Endothelial cell of umbilical vein (primary cell): Measurements from ENCODE around the gene PDK3. TPM values are rescaled to one million over a fixed set of nuclear protein-coding genes. Genes with fewer than 3 reads are reported as not detected.

Source experiments
- BruUV-seq: library from RNA; stranded (reverse); fragments of 400-500 nt; replicated peaks from 2 replicates; lab custom pipeline; 2021; lab: Mats Ljungman, UMichigan
- CTCF ChIA-PET: fragments of 300-600, 350-600 bp; sonication (Branson Sonifier 250); formaldehyde crosslinking; loops from one replicate; lab custom pipeline; 2021; ENCODE audit warnings: antibody characterized with exemption, inconsistent platforms; lab: Charles Lee
- POLR2A ChIA-PET: fragments of 300-600, 350-600 bp; sonication (Branson Sonifier 250); formaldehyde crosslinking; loops from one replicate; lab custom pipeline; 2021; ENCODE audit warnings: antibody characterized with exemption, inconsistent platforms; lab: Charles Lee
- DNase-seq: peaks from one replicate; pipeline ENCODE4 v3.0.0-alpha.2; 2011; ENCODE audit warnings: low read depth, low spot score
- FAIRE-seq: peaks from 2 replicates; lab custom pipeline; 2011; peaks lifted over from hg19 to GRCh38; lab: Jason Lieb, UNC
- H2AFZ ChIP-seq: 2 replicates; pipeline ENCODE4 v1.6.0; 2012; ENCODE audit warnings: low read depth, low read length, control low read depth, inconsistent platforms
- H3K27ac ChIP-seq: 2 replicates; pipeline ENCODE4 v1.5.1; 2011; ENCODE audit warnings: low read depth, mild to moderate bottlenecking, control low read depth, low read length, moderate library complexity; ENCODE audit not compliant: insufficient read depth
- H3K27me3 ChIP-seq, 2 experiments: 2 replicates each; pipeline versions ENCODE4 v1.6.0 to v1.6.1; 2011; ENCODE audit warnings: low read length in 2 of 2, mixed read lengths in 1 of 2; ENCODE audit not compliant: control insufficient read depth in 2 of 2, insufficient read depth in 2 of 2
- H3K36me3 ChIP-seq, 2 experiments: 2 replicates in 1 of 2; 3 replicates in 1 of 2; pipeline ENCODE4 v1.5.1; 2011; ENCODE audit warnings: low read length in 2 of 2, mild to moderate bottlenecking in 1 of 2, moderate library complexity in 1 of 2; ENCODE audit not compliant: control insufficient read depth in 2 of 2, insufficient read depth in 2 of 2; ENCODE audit errors: extremely low read depth in 1 of 2
- H3K4me1 ChIP-seq: 3 replicates; pipeline ENCODE4 v1.5.1; 2011; ENCODE audit warnings: mild to moderate bottlenecking, low read length; ENCODE audit not compliant: control insufficient read depth, insufficient read depth; ENCODE audit errors: extremely low read depth
- H3K4me2 ChIP-seq: 2 replicates; pipeline ENCODE4 v1.6.1; 2011; ENCODE audit warnings: low read length, control low read depth, mixed read lengths; ENCODE audit not compliant: insufficient read depth
- H3K4me3 ChIP-seq, 3 experiments: fragments of 200-600 bp in 1 of 3; sonication (generic), shearing (Covaris generic) in 1 of 3; replicated peaks in 1 of 3; 2 replicates each; pipeline ENCODE4 v1.5.1; 2011 to 2016; ENCODE audit warnings: control low read depth in 3 of 3, low read length in 3 of 3, mild to moderate bottlenecking in 2 of 3, inconsistent platforms in 1 of 3, low read depth in 1 of 3, moderate library complexity in 1 of 3; ENCODE audit not compliant: insufficient read depth in 1 of 3
- H3K79me2 ChIP-seq: 2 replicates; pipeline ENCODE4 v1.6.0; 2012; ENCODE audit warnings: low read length, inconsistent platforms; ENCODE audit not compliant: control insufficient read depth, insufficient read depth
- H3K9ac ChIP-seq: replicated peaks from 2 replicates; pipeline ENCODE3; 2011; ENCODE audit warnings: low read length, control low read depth; ENCODE audit not compliant: insufficient read depth; ENCODE audit errors: extremely low read depth
- H3K9me1 ChIP-seq: replicated peaks from 3 replicates; pipeline ENCODE4 v1.6.0; 2011; ENCODE audit warnings: mild to moderate bottlenecking, low read length; ENCODE audit not compliant: control insufficient read depth, insufficient read depth; ENCODE audit errors: extremely low read depth
- H3K9me3 ChIP-seq: replicated peaks from 2 replicates; pipeline ENCODE4 v1.5.1; 2012; ENCODE audit warnings: low read length, inconsistent platforms; ENCODE audit not compliant: control insufficient read depth, insufficient read depth
- H4K20me1 ChIP-seq: replicated peaks from 2 replicates; pipeline ENCODE3; 2011; ENCODE audit warnings: mild to moderate bottlenecking, low read length; ENCODE audit not compliant: control insufficient read depth, insufficient read depth; ENCODE audit errors: extremely low read depth
- CTCF ChIP-seq, 2 donors: IDR thresholded peaks; 1 replicate in 1 of 2; 2 replicates in 1 of 2; pipeline ENCODE4 v1.5.1; 2011; ENCODE audit warnings: low read length in 2 of 2, mild to moderate bottlenecking in 2 of 2, moderate library complexity in 2 of 2, control low read depth in 1 of 2, inconsistent platforms in 1 of 2, low read depth in 1 of 2; ENCODE audit not compliant: insufficient read depth in 1 of 2; ENCODE audit errors: extremely low read depth in 1 of 2
- EZH2 ChIP-seq: IDR thresholded peaks from 2 replicates; pipeline ENCODE4 v1.6.1; 2012; ENCODE audit warnings: borderline replicate concordance, low read depth, mild to moderate bottlenecking, moderate library complexity, low read length, inconsistent platforms; ENCODE audit not compliant: severe bottlenecking
- FOS ChIP-seq: IDR thresholded peaks from 2 replicates; pipeline ENCODE4 v1.6.1; 2011; ENCODE audit warnings: mild to moderate bottlenecking, low read length, moderate library complexity, borderline replicate concordance; ENCODE audit not compliant: insufficient read depth
- GATA2 ChIP-seq: IDR thresholded peaks from 2 replicates; pipeline ENCODE4 v1.7.0; 2011; ENCODE audit warnings: low read depth, mild to moderate bottlenecking, moderate library complexity, mixed read lengths, low read length; ENCODE audit not compliant: insufficient read length, insufficient read depth
- JUN ChIP-seq: IDR thresholded peaks from 2 replicates; pipeline ENCODE4 v1.6.1; 2011; ENCODE audit warnings: borderline replicate concordance, low read depth; ENCODE audit not compliant: insufficient read length, insufficient read depth
- MAX ChIP-seq: IDR thresholded peaks from 2 replicates; pipeline ENCODE4 v1.6.1; 2011; ENCODE audit not compliant: insufficient read depth, insufficient read length
- MYC ChIP-seq: IDR thresholded peaks from one replicate; pipeline ENCODE4 v1.6.1; 2011; ENCODE audit warnings: mild to moderate bottlenecking, low read depth, low read length
- POLR2A ChIP-seq: IDR thresholded peaks from 2 replicates; pipeline ENCODE4 v1.6.1; 2012; ENCODE audit warnings: low read depth, mild to moderate bottlenecking, control low read depth, low read length
- POLR2AphosphoS5 ChIP-seq: IDR thresholded peaks from 2 replicates; pipeline ENCODE4 v1.6.1; 2012; ENCODE audit warnings: low read depth, mild to moderate bottlenecking, control low read depth, low read length, moderate library complexity; ENCODE audit not compliant: insufficient read depth
- dilution Hi-C: fragments of 300-500 bp; cut with MboI; formaldehyde crosslinking; loops from one replicate; pipeline ENCODE4 v1.15.0; 2019; ENCODE audit warnings: low sequenced_read_pairs; ENCODE audit not compliant: extremely low pct_ligation_motif_present
- intact Hi-C: fragments of 100-400 bp; cut with micrococcal nuclease; formaldehyde crosslinking; loops from one replicate; pipeline ENCODE4 v1.10.0; 2022
- polyA plus RNA-seq, 4 experiments: library from polyadenylated mRNA; depleted of rRNA in 3 of 4; stranded (reverse) in 3 of 4; unstranded in 1 of 4; fragments of >200 nt; gene quantifications; 2 replicates each; pipeline versions ENCODE4 v1.2.1 to v1.2.3, GENCODE V29; 2011 to 2012; ENCODE audit warnings: missing spikeins in 1 of 4
- total RNA-seq: library from RNA; stranded (reverse); gene quantifications from 2 replicates; pipeline ENCODE4 v1.2.3, GENCODE V29; 2021

PDK3 gene
- total and polyA plus RNA-seq, 2 donors (not counting 3 experiments of a cell fraction or from before 2014, with no cell fraction given): 3.0 to 5.9 TPM

DNA sequence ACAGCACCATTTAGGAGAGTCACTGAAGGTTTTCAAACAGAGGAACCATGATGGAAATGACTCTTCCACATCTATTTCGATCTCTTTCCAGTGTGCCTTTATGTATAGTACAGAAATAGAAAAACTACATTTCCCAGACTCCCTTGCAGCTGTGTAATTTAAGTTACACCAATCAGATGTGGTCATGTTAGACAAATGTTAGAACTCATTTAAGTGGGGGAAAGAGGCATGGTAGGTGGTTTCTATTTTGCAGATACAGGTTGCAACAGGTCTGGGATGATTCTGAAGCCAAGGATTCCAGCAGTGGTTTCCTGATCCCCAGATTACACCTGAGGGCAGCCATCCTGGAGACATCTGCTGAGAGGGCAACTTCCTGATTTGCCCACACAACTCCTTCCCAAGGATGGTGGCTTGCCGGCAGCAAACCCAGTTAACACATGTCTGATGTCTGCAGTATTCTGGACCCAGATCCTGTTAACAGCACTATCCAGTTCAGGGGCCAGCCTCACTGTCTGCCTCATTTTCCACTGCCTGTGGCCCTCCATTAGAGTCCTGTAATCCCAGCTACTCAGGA, 38.7 kb upstream of the PDK3 start:
- Histone ChIP-seq H3K4me3 (no peak overlapping the region), H3K27ac (no peak overlapping the region), H3K27me3 (no peaks in the 10 kb centered on the region), H3K4me2 (no peak overlapping the region), H4K20me1 (no peaks in the 10 kb centered on the region), H3K79me2 (no peaks in the 10 kb centered on the region), H3K36me3 (no peaks in the 10 kb centered on the region), H3K4me1 (peaks cover 11% of the 10 kb centered on the region), H2AFZ (peak overlapping the region; percentile 57), H3K9me3 (no peaks in the 10 kb centered on the region), H3K9me1 (no peaks in the 10 kb centered on the region), H3K9ac (no peak overlapping the region)
- FAIRE-seq: no peak
- BruUV-seq: no TSS peak
- ChIA-PET POLR2A (no interaction called here), CTCF (no interaction called here)
- DNase-seq: peak; percentile 3
- dilution Hi-C loops (no loop called here), intact Hi-C loops (loop anchor here (2.0 kb wide), 1 partner anchor 38 kb away; the partner anchor contains the start of gene PDK3)
- TF ChIP-seq MAX (no peak), CTCF (IDR thresholded peaks at IDR 0.05; ENCODE audit: extremely low read depth in 1 of 2, insufficient read depth in 1 of 2, low read depth in 1 of 2, low read length in 2 of 2) (no peak)

GRCh38 chrX:24426921-24427746, 38.0 kb upstream of the PDK3 start:
- Histone ChIP-seq H3K4me2 (no peak overlapping the region), H3K27ac (no peak overlapping the region), H3K9me3 (no peaks in the 10 kb centered on the region), H3K4me1 (peaks cover 11% of the 10 kb centered on the region), H3K9me1 (no peaks in the 10 kb centered on the region), H3K9ac (no peak overlapping the region), H3K27me3 (no peaks in the 10 kb centered on the region), H3K36me3 (no peaks in the 10 kb centered on the region), H3K4me3 (no peak overlapping the region), H4K20me1 (no peaks in the 10 kb centered on the region), H2AFZ (peak overlapping the region; percentile 38), H3K79me2 (no peaks in the 10 kb centered on the region)
- intact Hi-C loops: loop anchor here (2.0 kb wide), 1 partner anchor 38 kb away; the partner anchor contains the start of gene PDK3
- CTCF ChIA-PET: no interaction called here
- dilution Hi-C loops: no loop called here
- FAIRE-seq (peak; percentile 40), DNase-seq (peak; percentile 10)
- TF ChIP-seq CTCF (IDR thresholded peaks at IDR 0.05; ENCODE audit: extremely low read depth in 1 of 2, insufficient read depth in 1 of 2, low read depth in 1 of 2, low read length in 2 of 2) (no peak), JUN (no peak), MYC (no peak), POLR2A (no peak), FOS (no peak), MAX (no peak), GATA2 (no peak), EZH2 (no peak), POLR2AphosphoS5 (no peak)
- POLR2A ChIA-PET: no interaction called here
- BruUV-seq: no TSS peak
